IMR-90 (cell line): ENCODE measurements around the gene ARF5.

Source experiments
- CEBPB ChIP-seq: IDR thresholded peaks from 2 replicates; pipeline ENCODE4 v1.6.1; 2012; ENCODE audit warnings: low read depth, low read length, improper control_type of control experiment
- CTCF ChIP-seq: conservative IDR thresholded peaks from 2 replicates; pipeline ENCODE4 v1.5.1; 2012; ENCODE audit warnings: mild to moderate bottlenecking, low read depth, low read length, improper control_type of control experiment
- ELK1 ChIP-seq: fragments of 150-350 bp; IDR thresholded peaks from 2 replicates; pipeline ENCODE4 v1.6.1; 2016; ENCODE audit warnings: low read depth, mild to moderate bottlenecking, low read length, moderate library complexity, borderline replicate concordance
- MAFK ChIP-seq: IDR thresholded peaks from 2 replicates; pipeline ENCODE4 v1.6.1; 2012; ENCODE audit warnings: low read depth, low read length, improper control_type of control experiment
- MXI1 ChIP-seq: IDR thresholded peaks from 2 replicates; pipeline ENCODE4 v1.6.1; 2012; ENCODE audit warnings: low read depth, mild to moderate bottlenecking, low read length, moderate library complexity, borderline replicate concordance
- POLR2A ChIP-seq: IDR thresholded peaks from 2 replicates; pipeline ENCODE4 v1.6.1; 2012; ENCODE audit warnings: mild to moderate bottlenecking, low read depth, low read length
- RAD21 ChIP-seq: IDR thresholded peaks from 2 replicates; pipeline ENCODE4 v1.6.1; 2012; ENCODE audit warnings: low read length, improper control_type of control experiment
- SMC3 ChIP-seq: fragments of 150-350 bp; IDR thresholded peaks from 2 replicates; pipeline ENCODE4 v1.6.1; 2016; ENCODE audit warnings: low read depth, mild to moderate bottlenecking, antibody characterized with exemption, low read length, moderate library complexity
- USF2 ChIP-seq: fragments of 150-350 bp; IDR thresholded peaks from 2 replicates; pipeline ENCODE4 v1.6.1; 2017; ENCODE audit warnings: mild to moderate bottlenecking, antibody characterized with exemption, low read length, low read depth

- no peak for TF ChIP-seq ELK1
- TF ChIP-seq RAD21, result no peak
- no peak for TF ChIP-seq CTCF
- TF ChIP-seq POLR2A, result no peak
- TF ChIP-seq CEBPB, result no peak
- TF ChIP-seq MXI1, result no peak
- TF ChIP-seq SMC3, result no peak
- no peak for TF ChIP-seq MAFK
- TF ChIP-seq USF2, result no peak
These were observed 9.4 kb upstream of the ARF5 start for GRCh38 chr7:127578711-127579275.
